ENCODE results near the gene LAX1. TPM values are rescaled to one million over a fixed set of nuclear protein-coding genes. Genes with fewer than 3 reads are reported as not detected.
"Not testable (repeated sequence)": the region's sequence is repeated elsewhere in the genome, so short reads cannot be mapped to it uniquely, and the experiment has no call there.

LAX1 gene
- total RNA-seq, 1 donor from 2014 or later: not detected

- intact Hi-C loops (cut with micrococcal nuclease): no loop called here
- Histone ChIP-seq H3K27ac (replicated peaks) (no peak overlapping the region), H3K27me3 (ENCODE audit: low read depth) (no peaks in the 10 kb centered on the region), H3K9me3 (replicated peaks) (no peaks in the 10 kb centered on the region), H3K4me1 (no peaks in the 10 kb centered on the region), H3K36me3 (no peaks in the 10 kb centered on the region), H3K4me3 (no peak overlapping the region)
- DNase-seq: no peak
- TF ChIP-seq CTCF (IDR thresholded peaks at IDR 0.05; ENCODE audit: borderline replicate concordance): no peak
Observed at GRCh38 chr1:203751051-203751450, 13.9 kb upstream of the LAX1 start.

DNA sequence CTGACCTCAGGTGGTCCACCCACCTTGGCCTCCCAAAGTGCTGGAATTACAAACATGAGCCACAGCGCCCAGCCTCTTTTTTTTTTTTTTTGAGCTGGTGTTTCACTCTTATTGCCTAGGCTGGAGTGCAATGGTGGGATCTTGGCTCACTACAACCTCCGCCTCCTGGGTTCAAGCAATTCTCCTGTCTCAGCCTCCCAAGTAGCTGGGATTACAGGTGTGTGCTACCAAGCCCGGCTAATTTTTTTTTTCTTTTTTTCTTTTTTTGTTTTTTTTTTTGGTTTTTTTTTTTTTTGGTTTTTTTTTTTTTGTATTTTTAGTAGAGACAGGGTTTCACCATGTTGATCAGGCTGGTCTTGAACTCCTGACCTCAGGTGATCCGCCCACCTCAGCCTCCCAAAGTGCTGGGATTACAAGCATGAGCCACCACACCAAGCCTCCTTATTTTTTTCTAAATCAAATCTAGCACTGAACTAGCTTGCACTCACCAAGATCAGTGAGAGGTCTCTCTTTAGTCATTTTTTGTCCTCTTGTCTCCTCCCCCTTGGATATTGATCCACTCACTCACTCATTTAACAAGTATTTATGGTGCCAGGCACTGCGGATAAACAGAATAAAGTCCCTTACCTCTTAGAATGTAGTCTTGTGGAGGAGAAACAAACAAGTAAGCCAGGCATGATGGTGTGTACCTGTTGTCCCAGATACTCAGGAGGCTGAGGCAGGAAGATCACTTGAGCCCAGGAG lies 13.2 kb upstream of the LAX1 start:
- H3K4me3 ChIP-seq; H3K36me3 ChIP-seq; H3K27ac ChIP-seq (replicated peaks); H3K9me3 ChIP-seq (replicated peaks); DNase-seq; H3K4me1 ChIP-seq; H3K27me3 ChIP-seq (ENCODE audit: low read depth); intact Hi-C loops (cut with micrococcal nuclease): not testable (repeated sequence)

DNA sequence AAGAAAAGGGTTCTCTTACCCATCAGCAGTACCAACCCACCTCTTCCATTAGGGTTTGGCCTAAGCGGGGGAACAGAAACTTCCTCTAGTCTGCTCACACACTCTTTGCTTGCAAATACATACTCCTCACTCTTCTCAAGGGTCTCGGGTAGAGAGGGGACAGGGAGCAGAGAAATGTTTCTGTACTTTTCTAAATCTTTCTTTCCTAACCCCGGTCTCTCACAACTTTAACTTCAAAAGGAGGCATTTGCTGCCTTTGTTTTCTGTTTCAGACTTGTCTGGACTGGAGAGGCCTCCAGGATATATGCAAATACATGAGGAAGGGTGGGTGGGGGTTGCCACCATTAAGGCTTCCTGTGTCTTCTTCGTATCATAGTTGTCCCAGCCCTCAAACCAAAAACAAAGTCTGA lies 10.5 kb upstream of the LAX1 start:
- DNase-seq: no peak
- no peaks in the 10 kb centered on the region for H3K9me3 ChIP-seq (replicated peaks)
- no peaks in the 10 kb centered on the region for H3K4me1 ChIP-seq
- H3K36me3 ChIP-seq: no peaks in the 10 kb centered on the region
- intact Hi-C loops (cut with micrococcal nuclease): no loop called here
- no peak overlapping the region for H3K27ac ChIP-seq (replicated peaks)
- H3K27me3 ChIP-seq (ENCODE audit: low read depth): no peaks in the 10 kb centered on the region
- TF ChIP-seq CTCF (IDR thresholded peaks at IDR 0.05; ENCODE audit: borderline replicate concordance): no peak
- H3K4me3 ChIP-seq: no peak overlapping the region

DNA sequence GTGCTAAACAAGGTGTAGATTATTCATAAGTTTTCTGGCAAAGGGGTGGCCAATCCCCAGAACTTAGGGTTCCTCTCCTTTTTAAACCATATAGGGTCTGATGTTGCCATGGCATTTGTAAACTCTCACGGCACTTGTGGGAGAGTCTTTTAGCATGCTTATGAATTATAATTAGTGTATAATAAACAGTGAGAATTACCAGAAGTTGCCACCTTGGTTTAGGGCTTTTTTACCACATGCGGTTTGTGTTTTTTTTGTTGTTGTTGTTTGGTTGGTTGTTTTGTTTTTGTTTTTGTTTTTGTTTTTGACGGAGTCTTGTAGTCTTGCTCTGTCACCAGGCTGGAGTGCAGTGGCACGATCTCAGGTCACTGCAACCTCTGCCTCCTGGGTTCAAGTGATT lies 8.9 kb upstream of the LAX1 start:
- no peaks in the 10 kb centered on the region for H3K9me3 ChIP-seq (replicated peaks)
- H3K4me3 ChIP-seq: no peak overlapping the region
- intact Hi-C loops (cut with micrococcal nuclease): no loop called here
- H3K27ac ChIP-seq (replicated peaks): no peak overlapping the region
- no peaks in the 10 kb centered on the region for H3K36me3 ChIP-seq
- H3K27me3 ChIP-seq (ENCODE audit: low read depth): no peaks in the 10 kb centered on the region
- DNase-seq: no peak
- no peaks in the 10 kb centered on the region for H3K4me1 ChIP-seq
- no peak for TF ChIP-seq CTCF (IDR thresholded peaks at IDR 0.05; ENCODE audit: borderline replicate concordance)

DNA sequence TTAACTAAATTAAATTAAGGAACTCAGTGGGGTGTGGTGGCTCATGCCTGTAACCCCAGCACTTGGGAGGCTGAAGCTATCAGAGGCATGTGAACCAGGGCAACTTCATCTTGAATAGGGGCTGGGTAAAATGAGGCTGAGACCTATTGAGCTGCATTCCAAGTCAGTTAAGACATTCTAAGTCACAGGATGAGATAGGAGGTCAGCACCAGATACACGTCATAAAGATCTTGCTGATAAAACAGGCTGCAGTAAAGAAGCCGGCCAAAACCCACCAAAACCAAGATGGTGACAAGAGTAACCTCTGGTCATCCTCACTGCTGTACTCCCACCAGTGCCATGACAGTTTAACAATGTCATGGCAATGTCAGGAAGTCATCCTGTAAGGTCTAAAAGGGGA lies 6.2 kb upstream of the LAX1 start:
- H3K9me3 ChIP-seq (replicated peaks); H3K27me3 ChIP-seq (ENCODE audit: low read depth); DNase-seq; H3K4me1 ChIP-seq; H3K27ac ChIP-seq (replicated peaks); H3K36me3 ChIP-seq; H3K4me3 ChIP-seq; intact Hi-C loops (cut with micrococcal nuclease): not testable (repeated sequence)

- DNase-seq: no peak
- H3K9me3 ChIP-seq (replicated peaks): no peaks in the 10 kb centered on the region
- intact Hi-C loops (cut with micrococcal nuclease): no loop called here
- no peak overlapping the region for H3K4me3 ChIP-seq
- H3K36me3 ChIP-seq: no peaks in the 10 kb centered on the region
- no peak overlapping the region for H3K27ac ChIP-seq (replicated peaks)
- no peaks in the 10 kb centered on the region for H3K27me3 ChIP-seq (ENCODE audit: low read depth)
- TF ChIP-seq CTCF (IDR thresholded peaks at IDR 0.05; ENCODE audit: borderline replicate concordance): no peak
- no peaks in the 10 kb centered on the region for H3K4me1 ChIP-seq
Observed at GRCh38 chr1:203760506-203760905, 4.5 kb upstream of the LAX1 start.

- H3K9me3 ChIP-seq (replicated peaks); intact Hi-C loops (cut with micrococcal nuclease); H3K27ac ChIP-seq (replicated peaks); DNase-seq; H3K4me3 ChIP-seq; H3K36me3 ChIP-seq; H3K4me1 ChIP-seq; H3K27me3 ChIP-seq (ENCODE audit: low read depth): not testable (repeated sequence)
Observed at GRCh38 chr1:203761958-203762357, 3.0 kb upstream of the LAX1 start.
